Measurements from ENCODE around the gene CPLX1.
A peak's percentile ranks its signal among the peaks of the same experiment; 100 is the strongest.

GRCh38 chr4:742742-743311, 83.1 kb downstream of the CPLX1 start:
- TF ChIP-seq CTCF (conservative IDR thresholded peaks at IDR 0.05; ENCODE audit: low read length) (peak; percentile 92), EZH2phosphoT487 (IDR thresholded peaks at IDR 0.05; ENCODE audit: borderline replicate concordance) (no peak)
